Effector CD8-positive, alpha-beta T cell (primary cell): ENCODE results near the gene B3GALT4.
"Not testable (repeated sequence)": the region's sequence is repeated elsewhere in the genome, so short reads cannot be mapped to it uniquely, and the experiment has no call there.

Experiments
- DNase-seq: peaks from one replicate; lab custom pipeline; 2025; lab: John Stamatoyannopoulos, UW
- total RNA-seq, 4 experiments: gene quantifications; one replicate each; lab custom pipeline; 2026; lab: John Stamatoyannopoulos, UW

The B3GALT4 gene, protein sequence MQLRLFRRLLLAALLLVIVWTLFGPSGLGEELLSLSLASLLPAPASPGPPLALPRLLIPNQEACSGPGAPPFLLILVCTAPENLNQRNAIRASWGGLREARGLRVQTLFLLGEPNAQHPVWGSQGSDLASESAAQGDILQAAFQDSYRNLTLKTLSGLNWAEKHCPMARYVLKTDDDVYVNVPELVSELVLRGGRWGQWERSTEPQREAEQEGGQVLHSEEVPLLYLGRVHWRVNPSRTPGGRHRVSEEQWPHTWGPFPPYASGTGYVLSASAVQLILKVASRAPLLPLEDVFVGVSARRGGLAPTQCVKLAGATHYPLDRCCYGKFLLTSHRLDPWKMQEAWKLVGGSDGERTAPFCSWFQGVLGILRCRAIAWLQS
- total RNA-seq = 21.2 to 41.1 (median 31.4) reads per million in 4 experiments

DNA sequence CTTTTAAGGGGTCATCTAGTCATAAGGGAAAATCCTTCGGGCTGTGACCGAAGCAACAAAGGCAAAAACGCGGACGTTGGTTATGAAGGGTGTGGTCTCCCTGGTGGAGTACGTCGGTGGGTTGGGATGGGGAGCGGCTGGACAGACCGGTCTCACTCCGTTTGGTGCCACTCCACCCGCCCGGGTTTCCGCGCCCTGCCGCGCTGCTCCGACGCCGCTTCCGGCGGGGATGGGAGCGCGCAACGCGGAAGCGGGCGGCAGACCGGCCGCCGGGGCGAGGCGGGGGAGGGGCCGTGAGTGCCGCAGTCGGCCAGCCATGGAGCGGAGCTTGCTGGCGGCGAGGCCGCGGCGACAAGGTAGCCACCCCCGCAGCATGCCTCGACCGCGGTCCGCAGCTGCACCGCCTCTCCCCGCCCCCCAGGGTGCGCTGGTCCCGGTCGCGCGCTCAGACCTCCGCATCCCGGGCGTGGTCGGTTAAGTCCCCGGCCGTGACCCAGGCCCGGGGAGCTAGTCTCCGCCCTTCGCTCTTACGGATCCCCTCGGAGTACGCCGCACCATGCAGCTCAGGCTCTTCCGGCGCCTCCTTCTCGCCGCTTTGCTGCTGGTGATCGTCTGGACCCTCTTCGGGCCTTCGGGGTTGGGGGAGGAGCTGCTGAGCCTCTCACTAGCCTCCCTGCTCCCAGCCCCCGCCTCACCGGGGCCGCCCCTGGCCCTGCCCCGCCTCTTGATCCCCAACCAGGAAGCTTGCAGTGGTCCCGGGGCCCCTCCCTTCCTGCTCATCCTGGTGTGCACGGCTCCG is at the start of gene B3GALT4:
Gene B3GALT4, plus strand, starts transcription at position 260 of the 799 bp plus-strand sequence. Its CDS starts 297 bp downstream, at position 557.
- peak; percentile 56 for DNase-seq

DNA sequence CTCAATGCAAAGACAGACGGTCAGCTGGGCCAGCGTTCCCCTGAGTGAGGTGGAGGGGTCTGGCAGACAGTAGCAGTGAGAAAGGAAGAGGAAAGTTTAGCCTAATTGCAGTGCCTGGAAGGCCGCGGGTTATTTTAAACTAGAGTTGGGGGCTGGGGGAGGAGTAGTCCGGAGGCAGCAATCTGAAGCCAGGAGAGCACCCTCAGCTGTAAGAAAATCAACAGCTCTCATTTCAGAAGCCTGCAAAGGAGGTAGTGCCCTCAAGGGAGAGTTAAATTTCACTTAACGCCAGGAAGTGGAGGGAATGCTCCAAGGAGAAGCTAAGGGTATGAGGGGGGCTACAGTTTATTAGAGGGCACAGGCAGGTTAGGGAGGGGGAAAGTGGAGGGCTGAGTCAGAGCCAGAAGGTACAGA is 41.7 kb upstream of the B3GALT4 start:
- DNase-seq = no peak

DNA sequence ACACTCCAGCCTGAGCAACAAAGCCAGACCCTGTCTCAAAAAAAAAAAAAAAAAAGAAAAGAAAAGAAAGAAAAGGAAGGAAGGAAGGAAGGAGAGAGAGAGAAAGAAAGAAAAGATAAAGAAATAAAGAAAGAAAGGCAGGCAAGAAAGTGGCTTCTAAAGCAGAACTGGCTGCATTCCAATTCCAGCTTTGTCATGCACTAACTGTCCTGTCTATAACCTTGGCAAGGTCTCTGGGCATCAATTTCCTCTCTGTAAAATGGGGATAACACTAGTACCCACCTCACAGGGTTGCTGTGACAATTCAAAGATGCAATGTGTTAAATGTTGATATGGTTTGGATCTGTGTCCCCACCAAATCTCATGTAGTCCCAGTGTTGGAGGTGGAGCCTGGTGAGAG is 40.6 kb upstream of the B3GALT4 start:
- no peak for DNase-seq

DNA sequence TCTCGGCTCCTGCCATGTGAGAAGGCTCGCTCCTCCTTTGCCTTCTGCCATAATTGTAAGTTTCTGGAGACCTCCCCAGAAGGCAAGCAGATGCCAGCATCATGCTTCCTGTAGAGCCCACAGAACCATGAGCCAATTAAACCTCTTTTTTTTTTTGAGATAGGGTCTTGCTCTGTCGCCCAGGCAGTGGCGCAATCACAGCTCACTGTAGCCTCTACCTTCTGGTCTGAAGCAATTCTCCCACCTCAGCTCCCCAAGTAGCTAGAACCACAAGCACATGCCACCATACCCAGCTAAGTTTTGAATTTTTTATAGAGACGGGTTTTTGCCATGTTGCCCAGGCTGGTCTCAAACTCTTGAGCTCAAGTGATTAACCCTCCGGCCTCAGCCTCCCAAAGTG is 40.1 kb upstream of the B3GALT4 start:
- DNase-seq = no peak

DNA sequence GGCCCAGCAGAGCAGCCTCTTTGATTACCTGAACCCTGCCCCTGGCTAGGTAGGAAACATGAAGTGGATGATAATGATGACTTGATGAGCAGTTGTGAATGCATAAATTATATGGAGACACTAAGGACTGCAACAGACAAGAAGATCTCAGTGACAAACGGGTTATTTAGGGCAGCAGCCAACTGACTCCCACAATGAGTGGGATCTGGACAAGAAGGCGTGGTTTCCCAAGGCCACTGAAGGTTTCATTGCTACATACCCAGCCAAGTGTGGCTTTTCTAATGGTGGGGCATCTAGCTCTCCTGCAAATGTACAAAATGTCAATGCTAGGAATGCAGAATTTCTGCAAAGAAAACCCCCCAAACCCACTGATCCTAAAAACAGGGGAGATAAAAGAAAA is 39.2 kb upstream of the B3GALT4 start:
- DNase-seq = no peak

DNA sequence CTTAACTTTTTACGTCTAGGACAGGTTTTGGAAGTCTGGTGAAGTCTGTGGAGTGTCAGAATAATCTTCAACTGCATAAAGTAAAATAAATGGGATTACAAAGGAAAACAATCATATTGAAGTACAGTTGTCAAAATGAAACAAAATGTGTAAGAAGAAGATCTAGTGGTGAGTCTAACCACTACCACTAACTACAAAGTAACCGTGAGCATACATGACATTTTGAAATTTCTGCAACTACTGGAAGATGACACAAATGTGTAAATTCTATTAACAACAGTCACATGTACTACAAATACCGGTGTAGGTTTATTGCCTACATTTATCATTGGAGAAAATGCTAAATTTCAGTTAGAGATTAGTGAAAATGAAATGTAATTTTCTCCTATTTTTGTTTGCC is 35.0 kb upstream of the B3GALT4 start:
- DNase-seq = no peak

DNA sequence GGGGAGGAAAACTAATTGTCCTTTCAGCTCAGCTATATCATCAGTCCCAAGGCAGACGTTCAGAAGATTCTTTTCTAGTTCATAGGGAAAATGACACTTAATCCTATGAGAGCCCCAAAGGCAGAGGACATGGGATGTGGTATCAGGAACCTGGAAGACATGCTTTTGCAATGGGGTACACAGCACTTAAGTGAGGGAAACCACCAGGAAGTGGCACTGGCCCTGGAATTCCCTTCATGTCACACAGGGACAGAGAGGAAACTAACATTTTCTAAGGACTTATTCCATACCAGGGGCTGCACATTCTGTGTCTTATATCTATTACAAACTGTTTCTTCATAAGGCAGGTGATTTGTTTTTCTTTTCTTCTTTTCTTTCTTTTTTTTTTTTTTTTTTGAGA is 33.4 kb upstream of the B3GALT4 start:
- no peak for DNase-seq

DNA sequence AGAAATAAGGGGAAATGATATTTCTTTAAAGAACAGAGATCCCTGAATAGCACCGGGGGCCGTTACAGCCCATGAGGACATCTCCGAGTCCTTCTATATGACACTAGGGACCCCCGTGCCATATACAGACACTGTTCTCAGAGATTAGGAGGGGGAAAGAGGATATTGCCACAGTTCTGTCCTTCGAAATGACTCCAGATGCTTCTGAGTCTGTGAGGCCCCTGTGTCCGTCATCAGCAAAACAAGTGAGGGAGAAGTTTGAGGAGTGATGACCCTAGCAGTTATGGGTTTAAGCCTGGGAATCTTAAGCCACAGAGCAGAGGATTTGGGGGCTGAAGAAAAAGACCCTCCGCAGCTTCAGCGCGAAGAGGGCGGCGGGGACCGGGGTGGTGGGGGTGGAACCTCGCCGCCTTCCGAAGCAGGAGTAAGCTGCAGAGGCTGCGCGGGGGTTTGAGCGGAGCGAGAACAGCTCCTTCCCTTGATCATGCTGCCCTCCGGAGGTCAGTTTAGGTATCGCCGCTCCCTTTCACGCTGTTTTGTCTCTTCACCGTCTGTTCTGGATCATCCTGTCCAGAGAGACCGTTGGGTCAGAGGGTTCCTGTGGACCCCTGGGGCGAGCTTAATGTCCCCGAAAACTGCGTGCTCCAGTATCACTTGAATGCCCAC is 28.8 kb upstream of the B3GALT4 start:
- peak; percentile 85 for DNase-seq

DNA sequence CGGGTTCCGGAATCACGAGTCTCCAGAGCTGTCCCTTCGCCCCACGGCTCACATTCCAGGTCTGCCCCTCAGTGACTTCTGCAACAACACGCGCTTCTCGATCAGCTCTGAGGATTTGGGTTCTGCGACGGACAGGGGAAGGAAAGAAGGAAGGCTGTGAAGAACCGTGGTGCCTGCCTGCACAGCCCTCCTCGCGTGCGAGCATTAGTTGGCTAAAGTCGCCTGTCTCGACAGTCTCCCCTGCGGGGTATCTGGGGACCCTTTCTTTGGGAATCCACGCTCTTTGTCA is 28.3 kb upstream of the B3GALT4 start:
- no peak for DNase-seq

DNA sequence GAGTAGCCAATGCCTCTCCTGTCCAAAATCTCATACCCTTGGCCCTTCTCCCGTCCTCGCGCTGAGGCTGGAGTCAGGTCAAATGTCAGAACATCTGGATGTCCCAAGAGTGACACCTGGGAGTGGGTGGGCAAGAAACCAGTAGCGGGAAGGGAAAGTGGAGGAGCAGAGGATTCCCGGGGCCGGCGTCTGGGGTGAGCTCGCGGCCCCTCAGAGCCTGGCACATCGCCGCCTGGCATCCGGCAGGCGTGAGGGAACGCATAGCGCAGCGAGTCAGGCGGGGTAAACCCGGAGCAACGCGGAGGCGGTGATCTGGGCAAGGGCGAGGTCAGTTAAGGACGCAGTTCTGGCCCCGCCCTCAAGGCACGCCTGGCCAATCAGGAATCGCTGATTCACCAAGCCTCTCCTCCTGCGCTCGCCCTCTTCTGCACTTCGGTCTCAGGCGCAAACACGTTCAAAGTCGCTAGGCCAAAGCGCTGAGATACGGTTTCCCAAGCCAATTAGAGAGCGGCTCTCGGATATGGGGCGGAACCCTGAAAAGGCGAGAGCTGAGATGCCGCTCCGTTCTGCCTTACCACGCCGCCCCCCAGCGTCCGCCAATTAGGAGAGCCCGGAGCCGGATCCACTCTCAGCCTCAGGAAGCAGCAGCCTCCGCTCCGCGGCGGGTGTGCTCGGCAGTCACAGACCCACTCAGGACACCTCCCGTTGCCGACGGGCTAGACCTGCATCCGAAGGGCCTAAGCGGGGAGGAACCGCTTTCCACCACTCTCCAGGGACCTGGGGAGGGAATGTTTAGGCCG is 27.8 kb upstream of the B3GALT4 start:
- peak; percentile 93 for DNase-seq

DNA sequence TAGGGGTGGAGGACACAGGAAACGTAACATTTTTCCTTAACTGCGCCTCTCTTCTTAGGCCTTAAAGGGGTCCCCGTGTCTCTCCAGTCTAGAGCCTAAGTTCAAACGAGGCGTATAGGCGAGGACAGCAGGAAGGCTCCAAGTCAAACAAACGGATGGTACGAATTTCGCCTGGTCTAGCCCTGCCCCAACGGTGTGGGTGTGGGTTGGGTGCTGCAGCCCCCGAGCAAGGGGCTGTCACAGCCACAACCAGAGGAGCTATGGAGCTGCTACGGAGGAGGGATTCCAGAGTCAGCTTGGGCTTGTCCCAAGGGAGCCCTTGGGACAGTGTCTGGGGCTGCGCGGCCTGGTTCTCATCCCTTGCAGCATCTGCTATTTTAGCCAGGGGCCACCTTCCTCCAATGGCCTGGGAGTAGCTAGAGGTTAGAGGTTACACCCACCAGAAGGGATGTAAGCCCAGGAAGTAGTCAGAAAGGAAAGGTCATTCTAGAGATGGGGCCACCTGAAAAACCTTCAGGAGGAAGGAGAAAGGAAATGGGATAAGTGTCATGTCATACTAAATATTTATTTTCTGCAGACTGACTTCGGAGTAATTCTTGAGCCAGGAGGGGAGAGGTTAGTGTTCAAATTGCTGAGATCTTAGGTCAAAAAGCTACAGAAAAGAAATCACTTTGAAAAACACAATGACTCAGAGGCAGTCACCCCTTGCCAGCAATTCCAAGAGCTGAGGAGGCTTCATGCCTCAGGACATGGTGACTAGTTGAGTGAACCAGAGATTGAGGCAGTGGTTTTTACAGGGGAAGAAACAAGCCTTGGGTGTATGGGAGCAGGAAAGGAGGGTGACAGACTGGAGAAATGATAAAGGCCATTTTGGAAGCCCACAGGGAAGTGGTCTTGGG is 26.9 kb upstream of the B3GALT4 start:
- DNase-seq = peak; percentile 23

DNA sequence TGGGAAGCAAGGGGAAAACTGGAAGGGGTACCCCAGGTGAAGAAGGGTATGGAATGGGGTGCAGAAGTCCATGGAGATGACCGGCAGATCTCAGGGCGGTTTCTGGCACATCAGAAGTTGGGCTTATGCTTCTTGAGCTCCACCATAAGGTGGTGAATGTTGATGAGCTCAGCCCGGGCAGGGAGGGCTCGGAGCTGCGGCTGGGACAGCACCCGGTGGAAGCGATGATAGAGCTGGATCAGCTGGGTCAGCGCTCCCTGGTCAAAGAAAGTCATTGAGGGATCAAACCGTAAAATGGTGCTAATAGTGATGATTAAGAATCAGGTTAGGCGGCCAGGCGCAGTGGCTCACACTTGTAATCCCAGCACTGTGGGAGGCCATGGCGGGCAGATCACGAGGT is 26.2 kb upstream of the B3GALT4 start:
- no peak for DNase-seq

DNA sequence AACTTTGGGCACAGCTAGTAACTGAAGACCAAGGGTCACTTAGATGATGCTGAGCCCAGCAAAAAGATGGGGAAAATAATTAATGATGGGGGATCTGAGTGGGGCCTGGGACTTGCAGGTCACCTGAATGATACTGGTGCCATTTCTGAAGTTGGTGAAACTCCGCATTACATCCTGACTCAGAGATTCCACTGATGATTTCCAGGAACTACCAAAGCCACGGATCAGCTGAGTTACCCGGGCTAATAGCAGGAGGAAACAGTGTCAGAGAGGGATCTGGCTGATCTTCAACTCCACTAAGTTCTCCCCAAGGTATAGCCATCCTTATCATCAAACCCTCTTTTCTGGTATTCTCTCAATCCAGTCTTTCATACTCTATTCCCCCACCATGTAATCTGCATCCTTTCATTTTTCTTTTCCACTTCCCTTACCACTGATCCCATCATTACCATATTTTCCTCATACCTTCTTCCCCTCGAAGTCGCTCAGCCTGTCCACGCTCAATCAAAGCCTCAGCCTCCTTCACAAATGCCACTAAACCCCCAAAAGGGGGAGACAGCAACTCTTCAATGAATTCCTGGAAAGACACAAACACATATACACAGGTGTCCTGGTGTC is 25.4 kb upstream of the B3GALT4 start:
- DNase-seq = no peak

DNA sequence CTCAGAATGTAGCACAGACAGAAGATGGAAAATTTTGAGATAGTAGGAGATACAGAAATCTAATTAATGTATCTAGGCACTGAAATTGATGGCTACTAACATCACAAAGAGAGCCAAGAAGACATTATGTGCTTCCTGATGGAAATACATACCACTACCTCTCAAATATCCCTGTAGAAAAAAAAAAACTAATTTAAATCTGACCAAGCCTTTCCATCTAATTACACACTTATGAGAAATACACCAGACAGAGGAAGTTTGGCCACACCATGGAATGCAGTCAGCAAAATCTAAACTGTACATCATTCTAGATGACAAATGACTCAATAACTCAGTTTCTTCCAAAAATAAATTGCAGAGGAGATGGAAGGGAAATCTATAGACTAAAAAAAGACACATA is 24.2 kb upstream of the B3GALT4 start:
- no peak for DNase-seq

DNA sequence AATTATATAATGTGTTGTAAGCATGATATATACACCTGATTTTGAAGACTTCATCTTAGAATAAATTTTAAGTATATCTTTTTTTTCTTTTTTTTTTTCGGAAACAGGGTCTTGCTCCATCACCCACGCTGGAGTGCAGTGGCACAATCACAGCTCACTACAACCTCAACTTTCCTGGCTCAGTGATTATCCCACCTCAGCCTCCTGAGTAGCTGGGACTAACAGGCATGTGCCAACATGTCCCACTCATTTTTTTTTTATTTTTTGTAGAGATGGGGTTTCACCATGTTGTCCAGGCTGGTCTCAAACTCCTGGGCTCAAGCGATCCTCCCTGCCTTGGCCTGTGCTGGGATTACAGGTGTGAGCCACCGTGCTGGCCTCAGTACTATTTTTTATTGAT is 22.3 kb upstream of the B3GALT4 start:
- no peak for DNase-seq

DNA sequence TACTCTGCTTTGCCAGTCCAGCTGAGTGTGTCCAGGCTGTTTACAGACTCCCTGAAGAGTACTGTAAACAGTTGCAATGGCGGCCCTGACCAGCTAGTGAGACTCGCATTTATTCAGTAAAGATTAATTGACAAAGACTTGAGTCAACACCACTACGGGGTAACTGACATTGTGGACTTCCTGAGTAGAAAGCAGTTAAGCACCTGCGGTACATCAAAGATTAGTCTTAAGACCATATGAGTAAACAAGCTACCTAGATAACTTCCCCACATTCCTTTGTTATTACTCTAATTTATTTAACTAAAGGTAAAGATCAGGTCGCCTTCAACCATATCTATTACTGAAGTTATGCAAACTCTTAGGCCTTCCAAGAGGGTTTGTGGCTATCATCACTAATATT is 17.9 kb upstream of the B3GALT4 start:
- no peak for DNase-seq

DNA sequence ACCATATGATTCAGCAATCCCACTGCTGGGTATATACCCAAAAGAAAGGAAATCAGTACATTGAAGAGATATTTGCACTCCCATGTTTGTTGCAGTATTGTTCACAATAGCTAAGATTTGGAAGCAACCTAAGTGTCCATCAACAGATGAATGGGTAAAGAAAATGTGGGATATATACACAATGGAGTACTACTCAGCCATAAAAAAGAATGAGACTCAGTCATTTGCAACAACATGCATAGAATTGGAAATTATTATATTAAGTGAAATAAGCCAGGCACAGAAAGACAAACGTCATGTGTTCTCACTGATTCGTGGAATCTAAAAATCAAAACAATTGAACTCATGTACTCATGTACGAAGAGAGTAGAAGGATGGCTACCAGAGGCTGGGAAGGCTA is 14.4 kb upstream of the B3GALT4 start:
- not testable (repeated sequence) for DNase-seq

DNA sequence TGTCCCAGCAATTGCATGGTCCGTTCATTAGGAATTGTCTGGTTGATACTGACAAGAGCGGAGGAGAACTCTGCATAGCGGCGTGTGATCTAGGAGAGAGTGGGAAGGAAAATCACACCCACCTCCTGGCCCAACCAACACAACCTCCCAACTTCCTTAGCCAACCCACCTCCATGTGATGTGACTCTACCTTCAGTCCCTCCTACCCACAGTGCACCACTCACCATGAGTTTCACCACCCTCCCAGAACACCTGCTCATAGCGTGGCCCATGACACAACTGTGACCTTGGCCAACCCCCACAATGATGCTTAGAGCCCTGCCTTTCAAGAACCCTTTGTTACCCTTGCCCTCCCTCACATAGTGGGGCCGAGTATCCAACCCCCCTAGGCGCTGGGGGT is 12.9 kb upstream of the B3GALT4 start:
- no peak for DNase-seq

DNA sequence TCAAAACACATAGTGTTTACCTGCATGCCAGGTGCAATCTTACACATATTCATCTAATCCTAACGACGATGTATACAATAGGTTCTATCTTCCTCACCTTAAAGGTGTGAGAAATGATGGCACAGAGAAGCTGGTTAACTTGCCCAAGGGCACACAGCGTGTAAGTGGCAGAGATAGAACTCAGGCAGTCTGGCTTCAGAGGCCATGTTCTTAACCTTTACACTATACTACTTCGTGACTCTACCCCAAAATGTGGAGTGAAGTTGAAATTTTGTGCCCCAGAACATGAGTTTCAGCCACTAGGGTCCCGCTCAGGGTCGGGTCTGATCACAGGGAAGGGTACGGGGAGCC is 5.8 kb upstream of the B3GALT4 start:
- DNase-seq = no peak

DNA sequence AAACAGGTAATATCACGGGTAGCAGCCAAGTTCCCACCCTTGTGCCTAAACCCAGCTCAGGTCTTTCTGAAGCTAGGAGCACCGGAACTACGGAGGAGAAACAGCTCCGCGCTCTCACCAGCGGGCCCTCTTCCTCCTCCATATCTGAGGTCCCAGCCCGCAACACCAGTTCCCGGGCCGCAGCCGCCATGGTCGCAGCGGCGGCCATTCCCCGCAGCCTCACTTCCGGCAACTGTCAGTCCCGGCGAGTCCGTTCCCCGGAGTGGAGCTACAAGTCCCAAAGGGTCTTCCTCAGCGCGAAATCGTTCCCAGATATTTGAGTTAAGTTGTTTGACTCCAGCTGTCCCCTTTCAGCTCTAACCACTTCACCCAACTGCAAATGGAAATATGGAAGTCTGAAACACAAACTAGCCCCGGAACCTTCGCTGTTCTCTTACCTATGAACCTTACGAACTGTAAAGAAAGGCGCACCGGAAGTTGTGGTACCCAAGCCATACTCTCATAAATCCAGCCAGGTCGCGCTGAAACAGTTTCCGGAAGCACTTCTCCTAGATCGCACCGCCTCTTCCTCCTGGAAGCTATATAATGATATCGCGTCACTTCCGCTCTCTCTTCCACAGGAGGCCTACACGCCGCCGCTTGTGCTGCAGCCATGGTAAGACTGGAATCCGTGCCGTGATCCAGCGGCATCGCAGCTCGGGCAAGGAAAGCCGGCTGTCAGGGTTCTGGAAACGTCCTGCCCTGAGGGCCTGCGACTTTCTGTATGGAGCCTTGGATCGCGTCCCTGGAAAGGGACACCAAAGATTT is 5.3 kb upstream of the B3GALT4 start, which contains the start of the genes RPS18 and VPS52:
Gene RPS18, plus strand, starts transcription at position 608 of the 807 bp plus-strand sequence. Its CDS starts 45 bp downstream, at position 653.
Gene VPS52, minus strand, starts transcription at position 409 of the 807 bp plus-strand sequence. Its CDS starts 201 bp downstream, at position 208.
- peak; percentile 84 for DNase-seq
